HEK293 (cell line): Measurements from ENCODE around the gene BBC3.
A peak's percentile ranks its signal among the peaks of the same experiment; 100 is the strongest.

Source experiments
- CTCF ChIA-PET: fragments of 350-600 bp; formaldehyde crosslinking; extraction: SDS; loops from one replicate; lab custom pipeline; 2021; ENCODE audit warnings: antibody characterized with exemption; lab: Yijun Ruan, JAX
- POLR2A ChIA-PET: fragments of 300-600 bp; formaldehyde crosslinking; extraction: SDS; loops from one replicate; lab custom pipeline; 2020; ENCODE audit warnings: antibody characterized with exemption, inconsistent platforms; lab: Yijun Ruan, JAX
- H3K27ac ChIP-seq: fragments of 200-500 bp; sonication (Bioruptor generic); 2 replicates; pipeline ENCODE4 v1.5.1; 2014; ENCODE audit warnings: low read depth, low read length, control low read depth, inconsistent platforms; ENCODE audit errors: extremely low read depth
- H3K36me3 ChIP-seq, 2 experiments: fragments of 200-500 bp in 1 of 2; sonication (Bioruptor generic) in 1 of 2; 1 replicate in 1 of 2; 2 replicates in 1 of 2; pipeline ENCODE4 v1.5.1; 2014 to 2017; ENCODE audit warnings: inconsistent platforms in 2 of 2, low read length in 2 of 2; ENCODE audit not compliant: control insufficient read depth in 2 of 2, insufficient read depth in 1 of 2
- H3K4me1 ChIP-seq: fragments of 200-500 bp; sonication (Bioruptor generic); 2 replicates; pipeline ENCODE4 v1.5.1; 2014; ENCODE audit warnings: mild to moderate bottlenecking, low read length, inconsistent platforms; ENCODE audit not compliant: control insufficient read depth, insufficient read depth
- H3K4me3 ChIP-seq: 2 replicates; pipeline ENCODE4 v1.5.1; 2011; ENCODE audit warnings: low read depth, mild to moderate bottlenecking, control low read depth, low read length, moderate library complexity
- H3K9me3 ChIP-seq: fragments of 200-500 bp; sonication (Bioruptor generic); 2 replicates; pipeline ENCODE4 v1.5.1; 2014; ENCODE audit warnings: low read depth, low read length, inconsistent platforms; ENCODE audit not compliant: control insufficient read depth, insufficient read depth
- GLIS1 ChIP-seq: fragments of 450-650 bp; formaldehyde crosslinking; IDR thresholded peaks from 2 replicates; pipeline ENCODE4 v1.5.1; 2016; ENCODE audit warnings: missing biosample characterization, missing genetic modification characterization
- HOXD13 ChIP-seq: sonication (generic); formaldehyde crosslinking; IDR thresholded peaks from 2 replicates; pipeline ENCODE4 v1.8.0; 2022; ENCODE audit warnings: missing genetic modification reagents, borderline replicate concordance
- KLF16 ChIP-seq: fragments of 450-650 bp; formaldehyde crosslinking; IDR thresholded peaks from 2 replicates; pipeline ENCODE4 v1.5.1; 2017; ENCODE audit warnings: missing biosample characterization, missing genetic modification characterization
- OSR2 ChIP-seq: fragments of 450-650 bp; formaldehyde crosslinking; IDR thresholded peaks from 2 replicates; pipeline ENCODE4 v1.5.1; 2016; ENCODE audit warnings: missing biosample characterization, missing genetic modification characterization
- PRDM1 ChIP-seq: fragments of 450-650 bp; formaldehyde crosslinking; IDR thresholded peaks from 2 replicates; pipeline ENCODE4; 2016; ENCODE audit warnings: missing biosample characterization, missing genetic modification characterization
- ZBTB11 ChIP-seq: fragments of 450-650 bp; formaldehyde crosslinking; conservative IDR thresholded peaks from 2 replicates; pipeline ENCODE4 v1.5.1; 2016; ENCODE audit warnings: low read depth, missing biosample characterization, missing genetic modification characterization
- ZFP41 ChIP-seq: fragments of 450-650 bp; formaldehyde crosslinking; IDR thresholded peaks from 2 replicates; pipeline ENCODE4 v1.5.1; 2016; ENCODE audit warnings: missing biosample characterization, missing genetic modification characterization, borderline replicate concordance
- ZNF112 ChIP-seq: fragments of 450-650 bp; formaldehyde crosslinking; IDR thresholded peaks from 2 replicates; pipeline ENCODE4 v1.5.0; 2017; ENCODE audit warnings: missing biosample characterization, missing genetic modification characterization
- ZNF114 ChIP-seq: fragments of 450-650 bp; formaldehyde crosslinking; IDR thresholded peaks from 2 replicates; pipeline ENCODE4 v1.5.0; 2017; ENCODE audit warnings: missing biosample characterization, missing genetic modification characterization
- ZNF157 ChIP-seq: fragments of 450-650 bp; formaldehyde crosslinking; IDR thresholded peaks from 2 replicates; pipeline ENCODE4 v1.5.1; 2016; ENCODE audit warnings: missing biosample characterization, missing genetic modification characterization
- ZNF302 ChIP-seq: fragments of 450-650 bp; formaldehyde crosslinking; IDR thresholded peaks from 2 replicates; pipeline ENCODE4 v1.5.1; 2016; ENCODE audit warnings: missing biosample characterization, missing genetic modification characterization, low read depth
- ZNF529 ChIP-seq: fragments of 450-650 bp; formaldehyde crosslinking; IDR thresholded peaks from 2 replicates; pipeline ENCODE4 v1.5.1; 2017; ENCODE audit warnings: missing genetic modification characterization, missing biosample characterization; ENCODE audit not compliant: insufficient replicate concordance
- ZNF624 ChIP-seq: fragments of 450-650 bp; formaldehyde crosslinking; IDR thresholded peaks from 2 replicates; pipeline ENCODE4 v1.5.1; 2017; ENCODE audit warnings: missing biosample characterization, missing genetic modification characterization
- ZNF664 ChIP-seq: fragments of 450-650 bp; formaldehyde crosslinking; IDR thresholded peaks from 2 replicates; pipeline ENCODE4 v1.5.1; 2016; ENCODE audit warnings: missing biosample characterization, missing genetic modification characterization
- ZNF777 ChIP-seq: fragments of 450-650 bp; formaldehyde crosslinking; IDR thresholded peaks from 2 replicates; pipeline ENCODE4 v1.5.1; 2017; ENCODE audit warnings: missing biosample characterization, missing genetic modification characterization, borderline replicate concordance
- ZSCAN4 ChIP-seq: fragments of 450-650 bp; formaldehyde crosslinking; IDR thresholded peaks from 2 replicates; pipeline ENCODE4 v1.5.1; 2017; ENCODE audit warnings: missing biosample characterization, missing genetic modification characterization
- TF ChIP-seq, protein P1 (sequence below): fragments of 450-650 bp; formaldehyde crosslinking; IDR thresholded peaks from 2 replicates; pipeline ENCODE4 v1.5.1; 2016; ENCODE audit warnings: missing biosample characterization, missing genetic modification characterization
- TF ChIP-seq, protein P2 (sequence below): fragments of 450-650 bp; formaldehyde crosslinking; IDR thresholded peaks from 2 replicates; pipeline ENCODE4 v1.5.1; 2016; ENCODE audit warnings: missing biosample characterization, missing genetic modification characterization, low read depth

Gene BBC3

DNA sequence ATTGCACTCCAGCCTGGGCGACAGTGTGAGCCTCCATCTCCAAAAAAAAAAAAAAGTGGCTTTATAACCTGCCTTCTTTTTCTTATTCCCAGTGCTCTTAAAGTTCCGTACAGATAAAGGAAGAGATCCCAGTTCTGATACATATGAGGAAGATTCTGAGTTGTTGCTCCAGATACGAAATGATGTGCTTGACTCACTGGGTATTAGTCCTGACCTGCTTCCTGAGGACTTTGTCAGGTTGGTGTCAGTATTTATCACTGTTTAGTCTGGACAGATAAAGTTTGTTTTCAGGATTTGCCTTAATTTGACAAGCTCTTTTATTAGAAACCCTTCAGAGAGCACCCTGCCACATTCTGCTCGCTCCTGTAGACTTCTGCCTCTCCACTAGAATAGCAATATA is 33.9 kb downstream of the BBC3 start:
- POLR2A ChIA-PET: no interaction called here
- peaks cover 48 to 66% of the 10 kb centered on the region in 2 experiments for H3K36me3 ChIP-seq

GRCh38 chr19:47195434-47195833 is 35.6 kb downstream of the BBC3 start:
- peaks cover 57 to 65% of the 10 kb centered on the region in 2 experiments for H3K36me3 ChIP-seq
- ChIA-PET CTCF (interaction anchor here (0.6 kb wide), 1 partner anchor 49 kb away, joined by 3 read pairs; no protein-coding TSS in a partner anchor), POLR2A (no interaction called here)
- H3K9me3 ChIP-seq: no peaks in the 10 kb centered on the region
- H3K4me1 ChIP-seq: peaks cover 4% of the 10 kb centered on the region
- no peak overlapping the region for H3K4me3 ChIP-seq
- TF ChIP-seq ZBTB11 (tag by site-specific recombination) (0 out of 2 replicates have a peak, but pooled peaks have one; percentile 16), ZNF624 (tag by site-specific recombination) (no peak), HOXD13 (CRISPR knock-in tag) (no peak), PRDM1 (tag by site-specific recombination) (peak; percentile 97)
- TF ChIP-seq, protein P1, sequence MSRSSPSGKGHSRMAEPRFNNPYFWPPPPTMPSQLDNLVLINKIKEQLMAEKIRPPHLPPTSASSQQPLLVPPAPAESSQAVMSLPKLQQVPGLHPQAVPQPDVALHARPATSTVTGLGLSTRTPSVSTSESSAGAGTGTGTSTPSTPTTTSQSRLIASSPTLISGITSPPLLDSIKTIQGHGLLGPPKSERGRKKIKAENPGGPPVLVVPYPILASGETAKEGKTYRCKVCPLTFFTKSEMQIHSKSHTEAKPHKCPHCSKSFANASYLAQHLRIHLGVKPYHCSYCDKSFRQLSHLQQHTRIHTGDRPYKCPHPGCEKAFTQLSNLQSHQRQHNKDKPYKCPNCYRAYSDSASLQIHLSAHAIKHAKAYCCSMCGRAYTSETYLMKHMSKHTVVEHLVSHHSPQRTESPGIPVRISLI (tag by site-specific recombination): 0 out of 2 replicates have a peak, but pooled peaks have one; percentile 11
- no peak overlapping the region for H3K27ac ChIP-seq

More for the DNA sequence above, 33.9 kb downstream of the BBC3 start:
- CTCF ChIA-PET: interaction anchor here (0.6 to 2.8 kb wide), 4 partner anchors 12 to 271 kb away, joined by 5 to 14 read pairs (median 6); no protein-coding TSS in a partner anchor
- TF ChIP-seq KLF16 (tag by site-specific recombination) (no peak), ZSCAN4 (tag by site-specific recombination) (no peak), ZNF114 (tag by site-specific recombination) (no peak), ZFP41 (no peak), GLIS1 (no peak), ZNF157 (tag by site-specific recombination) (no peak), ZNF302 (tag by site-specific recombination) (no peak), ZNF529 (tag by site-specific recombination) (no peak), ZNF112 (tag by site-specific recombination) (no peak), OSR2 (tag by site-specific recombination) (no peak), ZNF664 (tag by site-specific recombination) (no peak), ZNF777 (tag by site-specific recombination) (no peak)
- TF ChIP-seq, protein P2, sequence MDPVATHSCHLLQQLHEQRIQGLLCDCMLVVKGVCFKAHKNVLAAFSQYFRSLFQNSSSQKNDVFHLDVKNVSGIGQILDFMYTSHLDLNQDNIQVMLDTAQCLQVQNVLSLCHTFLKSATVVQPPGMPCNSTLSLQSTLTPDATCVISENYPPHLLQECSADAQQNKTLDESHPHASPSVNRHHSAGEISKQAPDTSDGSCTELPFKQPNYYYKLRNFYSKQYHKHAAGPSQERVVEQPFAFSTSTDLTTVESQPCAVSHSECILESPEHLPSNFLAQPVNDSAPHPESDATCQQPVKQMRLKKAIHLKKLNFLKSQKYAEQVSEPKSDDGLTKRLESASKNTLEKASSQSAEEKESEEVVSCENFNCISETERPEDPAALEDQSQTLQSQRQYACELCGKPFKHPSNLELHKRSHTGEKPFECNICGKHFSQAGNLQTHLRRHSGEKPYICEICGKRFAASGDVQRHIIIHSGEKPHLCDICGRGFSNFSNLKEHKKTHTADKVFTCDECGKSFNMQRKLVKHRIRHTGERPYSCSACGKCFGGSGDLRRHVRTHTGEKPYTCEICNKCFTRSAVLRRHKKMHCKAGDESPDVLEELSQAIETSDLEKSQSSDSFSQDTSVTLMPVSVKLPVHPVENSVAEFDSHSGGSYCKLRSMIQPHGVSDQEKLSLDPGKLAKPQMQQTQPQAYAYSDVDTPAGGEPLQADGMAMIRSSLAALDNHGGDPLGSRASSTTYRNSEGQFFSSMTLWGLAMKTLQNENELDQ (tag by site-specific recombination): no peak
- Histone ChIP-seq H3K4me3 (no peak overlapping the region), H3K9me3 (no peaks in the 10 kb centered on the region), H3K27ac (peak overlapping the region; percentile 37; the same call in 1 of the 2 replicates), H3K4me1 (no peaks in the 10 kb centered on the region)
